ENCODE results near the gene ERCC2.
"Not testable (repeated sequence)": the region's sequence is repeated elsewhere in the genome, so short reads cannot be mapped to it uniquely, and the experiment has no call there.

ERCC2 gene

GRCh38 chr19:45324349-45324907 lies 45.9 kb downstream of the ERCC2 start:
- TF ChIP-seq TAF1 (IDR thresholded peaks at IDR 0.05; ENCODE audit: low read depth, low read length) (no peak), SPI1 (IDR thresholded peaks at IDR 0.05; ENCODE audit: low read depth, low read length) (no peak), POLR2A (IDR thresholded peaks at IDR 0.05; ENCODE audit: low read depth, low read length) (no peak)
- no peak for DNase-seq (ENCODE audit: insufficient read length, low spot score)
- no peak for FAIRE-seq

GRCh38 chr19:45323671-45324081 lies 46.7 kb downstream of the ERCC2 start:
- FAIRE-seq (no peak), DNase-seq (ENCODE audit: insufficient read length, low spot score) (no peak)
- TF ChIP-seq POLR2AphosphoS5 (IDR thresholded peaks at IDR 0.05; ENCODE audit: low read depth, low read length) = no peak

- DNase-seq (ENCODE audit: insufficient read length, low spot score) (no peak), FAIRE-seq (no peak)
- no peak for TF ChIP-seq POU2F2 (IDR thresholded peaks at IDR 0.05; ENCODE audit: low read depth, low read length)
Measured at GRCh38 chr19:45322744-45323281, 47.6 kb downstream of the ERCC2 start, which contains the start of gene CKM. CKM (minus strand) TSS chr19:45322875; CDS start chr19:45319713, 3,162 bp downstream.

GRCh38 chr19:45322311-45322710 lies 48.1 kb downstream of the ERCC2 start:
- TF ChIP-seq POU2F2 (IDR thresholded peaks at IDR 0.05; ENCODE audit: low read depth, low read length) = no peak
- TF ChIP-seq POLR2A (IDR thresholded peaks at IDR 0.05; ENCODE audit: low read depth, low read length) = no peak
- no peak for TF ChIP-seq SPI1 (IDR thresholded peaks at IDR 0.05; ENCODE audit: low read depth, low read length)
- TF ChIP-seq PAX5 (IDR thresholded peaks at IDR 0.05; ENCODE audit: insufficient read depth, low read length, severe bottlenecking) = no peak
- TF ChIP-seq TAF1 (IDR thresholded peaks at IDR 0.05; ENCODE audit: low read depth, low read length) = no peak
- no peak for TF ChIP-seq POLR2AphosphoS5 (IDR thresholded peaks at IDR 0.05; ENCODE audit: low read depth, low read length)
- FAIRE-seq = no peak
- no peak for DNase-seq (ENCODE audit: insufficient read length, low spot score)

- FAIRE-seq = no peak
Measured at GRCh38 chr19:45321848-45322247, 48.5 kb downstream of the ERCC2 start.

GRCh38 chr19:45320997-45321775 lies 49.2 kb downstream of the ERCC2 start:
- DNase-seq (ENCODE audit: insufficient read length, low spot score) (no peak), FAIRE-seq (no peak)
- TF ChIP-seq PAX5 (IDR thresholded peaks at IDR 0.05; ENCODE audit: insufficient read depth, low read length, severe bottlenecking) = no peak
- TF ChIP-seq SPI1 (IDR thresholded peaks at IDR 0.05; ENCODE audit: low read depth, low read length) = no peak
- no peak for TF ChIP-seq TAF1 (IDR thresholded peaks at IDR 0.05; ENCODE audit: low read depth, low read length)
- TF ChIP-seq POU2F2 (IDR thresholded peaks at IDR 0.05; ENCODE audit: low read depth, low read length) = no peak
- TF ChIP-seq POLR2A (IDR thresholded peaks at IDR 0.05; ENCODE audit: low read depth, low read length) = no peak
- TF ChIP-seq POLR2AphosphoS5 (IDR thresholded peaks at IDR 0.05; ENCODE audit: low read depth, low read length) = no peak

More at GRCh38 chr19:45321848-45322247, 48.5 kb downstream of the ERCC2 start:
- DNase-seq (ENCODE audit: insufficient read length, low spot score) = no peak
- no peak for TF ChIP-seq SPI1 (IDR thresholded peaks at IDR 0.05; ENCODE audit: low read depth, low read length)
- no peak for TF ChIP-seq TAF1 (IDR thresholded peaks at IDR 0.05; ENCODE audit: low read depth, low read length)
- no peak for TF ChIP-seq POLR2A (IDR thresholded peaks at IDR 0.05; ENCODE audit: low read depth, low read length)
- no peak for TF ChIP-seq POU2F2 (IDR thresholded peaks at IDR 0.05; ENCODE audit: low read depth, low read length)
- TF ChIP-seq PAX5 (IDR thresholded peaks at IDR 0.05; ENCODE audit: insufficient read depth, low read length, severe bottlenecking) = no peak
- TF ChIP-seq POLR2AphosphoS5 (IDR thresholded peaks at IDR 0.05; ENCODE audit: low read depth, low read length) = no peak

GRCh38 chr19:45315304-45315703 lies 55.1 kb downstream of the ERCC2 start:
- TF ChIP-seq SPI1 (IDR thresholded peaks at IDR 0.05; ENCODE audit: low read depth, low read length) (no peak), TAF1 (IDR thresholded peaks at IDR 0.05; ENCODE audit: low read depth, low read length) (no peak), POU2F2 (IDR thresholded peaks at IDR 0.05; ENCODE audit: low read depth, low read length) (no peak), POLR2A (IDR thresholded peaks at IDR 0.05; ENCODE audit: low read depth, low read length) (no peak), POLR2AphosphoS5 (IDR thresholded peaks at IDR 0.05; ENCODE audit: low read depth, low read length) (no peak)
- FAIRE-seq = no peak
- no peak for DNase-seq (ENCODE audit: insufficient read length, low spot score)

- DNase-seq (ENCODE audit: insufficient read length, low spot score) (no peak), FAIRE-seq (no peak)
- TF ChIP-seq SPI1 (IDR thresholded peaks at IDR 0.05; ENCODE audit: low read depth, low read length) (no peak), POLR2A (IDR thresholded peaks at IDR 0.05; ENCODE audit: low read depth, low read length) (no peak), POLR2AphosphoS5 (IDR thresholded peaks at IDR 0.05; ENCODE audit: low read depth, low read length) (no peak), TAF1 (IDR thresholded peaks at IDR 0.05; ENCODE audit: low read depth, low read length) (no peak)
Measured at GRCh38 chr19:45314708-45315245, 55.6 kb downstream of the ERCC2 start.

- not testable (repeated sequence) for DNase-seq (ENCODE audit: insufficient read length, low spot score); FAIRE-seq
Measured at GRCh38 chr19:45312285-45312684, 58.1 kb downstream of the ERCC2 start.

GRCh38 chr19:45311621-45312020 lies 58.8 kb downstream of the ERCC2 start:
- FAIRE-seq = no peak
- TF ChIP-seq PAX5 (IDR thresholded peaks at IDR 0.05; ENCODE audit: insufficient read depth, low read length, severe bottlenecking) = no peak
- TF ChIP-seq POLR2A (IDR thresholded peaks at IDR 0.05; ENCODE audit: low read depth, low read length) = no peak
- no peak for TF ChIP-seq SPI1 (IDR thresholded peaks at IDR 0.05; ENCODE audit: low read depth, low read length)
- no peak for TF ChIP-seq POU2F2 (IDR thresholded peaks at IDR 0.05; ENCODE audit: low read depth, low read length)
- no peak for TF ChIP-seq POLR2AphosphoS5 (IDR thresholded peaks at IDR 0.05; ENCODE audit: low read depth, low read length)
- TF ChIP-seq TAF1 (IDR thresholded peaks at IDR 0.05; ENCODE audit: low read depth, low read length) = no peak
- DNase-seq (ENCODE audit: insufficient read length, low spot score) = no peak

- DNase-seq (ENCODE audit: insufficient read length, low spot score); FAIRE-seq: not testable (repeated sequence)
Measured at GRCh38 chr19:45309322-45309721, 61.1 kb downstream of the ERCC2 start.

Data from GM12891 (cell line).